T-helper 1 cell treated with Interleukin-12 subunit alpha and Interleukin-12 subunit beta and Interleukin-4 antibody, amounts not matched to agents 30 ng/mL and 1 ng/mL, for 36 hours (primary cell): ENCODE results near the gene CDK7. TPM values are rescaled to one million over a fixed set of nuclear protein-coding genes. Genes with fewer than 3 reads are reported as not detected.

Experiments used
- intact Hi-C: fragments of 100-400 bp; cut with micrococcal nuclease; formaldehyde crosslinking; loops from one replicate; pipeline ENCODE4 v1.15.1; 2024
- total RNA-seq: library from RNA; stranded (reverse); gene quantifications from 2 replicates; pipeline ENCODE4 v1.2.3, GENCODE V29; 2022

Gene CDK7
- total RNA-seq, 1 donor from 2014 or later, result 32.4 TPM

- intact Hi-C loops, result no loop called here
Observed at GRCh38 chr5:69288069-69288468, 53.4 kb downstream of the CDK7 start.

GRCh38 chr5:69288688-69289087 is 54.0 kb downstream of the CDK7 start:
- intact Hi-C loops, result no loop called here

- intact Hi-C loops, result no loop called here
Observed at GRCh38 chr5:69292306-69292705, 57.6 kb downstream of the CDK7 start.

GRCh38 chr5:69293882-69294281 is 59.2 kb downstream of the CDK7 start:
- intact Hi-C loops, result no loop called here

GRCh38 chr5:69295088-69295754 is 60.5 kb downstream of the CDK7 start:
- intact Hi-C loops, result no loop called here

GRCh38 chr5:69299625-69300024 is 64.9 kb downstream of the CDK7 start:
- intact Hi-C loops, result no loop called here

GRCh38 chr5:69300537-69301203 is 66.0 kb downstream of the CDK7 start:
- intact Hi-C loops, result no loop called here

- intact Hi-C loops, result no loop called here
Observed at GRCh38 chr5:69305512-69305911, 70.8 kb downstream of the CDK7 start.

- intact Hi-C loops, result no loop called here
Observed at GRCh38 chr5:69308046-69308553, 73.4 kb downstream of the CDK7 start.

GRCh38 chr5:69309380-69309779 is 74.7 kb downstream of the CDK7 start:
- intact Hi-C loops, result no loop called here

- intact Hi-C loops, result no loop called here
Observed at GRCh38 chr5:69312459-69313160, 77.9 kb downstream of the CDK7 start.

- intact Hi-C loops, result no loop called here
Observed at GRCh38 chr5:69313428-69313827, 78.7 kb downstream of the CDK7 start.

- intact Hi-C loops, result no loop called here
Observed at GRCh38 chr5:69315972-69316371, 81.3 kb downstream of the CDK7 start.

GRCh38 chr5:69317391-69317790 is 82.7 kb downstream of the CDK7 start:
- intact Hi-C loops, result no loop called here

GRCh38 chr5:69326365-69326764 is 91.7 kb downstream of the CDK7 start:
- intact Hi-C loops, result no loop called here

Other genes starting within 250 kb of the CDK7 start
- 44.6 and 44.9 TPM in 2 replicates for gene SLC30A5, start 140.9 kb upstream of the CDK7 start, total RNA-seq
- gene CCNB1, start 67.7 kb upstream of the CDK7 start, total RNA-seq, result 113 and 119 TPM in 2 replicates
- 18.5 and 19.6 TPM in 2 replicates for gene CENPH, start 45.3 kb upstream of the CDK7 start, total RNA-seq
- 10.1 and 10.7 TPM in 2 replicates for gene CCDC125, start 97.9 kb downstream of the CDK7 start, total RNA-seq
- 30.8 and 33.3 TPM in 2 replicates for gene AK6, start 134.6 kb downstream of the CDK7 start, total RNA-seq
- 51.7 and 52.7 TPM in 2 replicates for gene TAF9, start 134.6 kb downstream of the CDK7 start, total RNA-seq
- gene RAD17, start 134.9 kb downstream of the CDK7 start, total RNA-seq, result 23.5 and 24.0 TPM in 2 replicates
- gene MARVELD2, start 180.2 kb downstream of the CDK7 start, total RNA-seq, result 0.17 TPM in 1 of 2 replicates, not detected in the other